HCT116 (cell line): ENCODE measurements around the gene INSIG2. TPM values are rescaled to one million over a fixed set of nuclear protein-coding genes. Genes with fewer than 3 reads are reported as not detected.

Experiments used
- ATAC-seq: fragments of 200-7000 bp; cut with Tn5 transposase; 2 replicates; pipeline ENCODE4 v1.9.1; 2020; ENCODE audit warnings: mild to moderate bottlenecking, moderate library complexity
- BruUV-seq: library from RNA; stranded (reverse); fragments of 400-500 nt; replicated peaks from 2 replicates; lab custom pipeline; 2021; lab: Mats Ljungman, UMichigan
- CTCF ChIA-PET: fragments of 300-600 bp; sonication (Branson Sonifier 250); formaldehyde crosslinking; loops from one replicate; lab custom pipeline; 2021; ENCODE audit warnings: antibody characterized with exemption; lab: Charles Lee
- POLR2A ChIA-PET: fragments of 300-600, 350-600 bp; sonication (Branson Sonifier 250); formaldehyde crosslinking; loops from one replicate; lab custom pipeline; 2021; ENCODE audit warnings: antibody characterized with exemption; lab: Charles Lee
- RAD21 ChIA-PET, 2 experiments: fragments of 300-600 bp; sonication (Branson Sonifier 250); formaldehyde crosslinking; loops; one replicate each; lab custom pipeline; 2023; ENCODE audit warnings: low total read pairs in 2 of 2; ENCODE audit not compliant: uncharacterized antibody in 2 of 2, unreplicated experiment in 2 of 2, low non-redundant PET in 1 of 2; lab: Charles Lee
- DNase-seq: peaks from one replicate; pipeline ENCODE4 v3.0.0-alpha.2; 2010; ENCODE audit warnings: low read depth, low spot score
- H2AFZ ChIP-seq: fragments of 200-600 bp; shearing (Covaris generic), sonication (generic); 2 replicates; pipeline ENCODE4 v1.6.1; 2017; ENCODE audit warnings: low read depth, mixed run types, mixed read lengths, antibody characterized with exemption, low read length; ENCODE audit not compliant: poor library complexity, severe bottlenecking
- H3K27ac ChIP-seq: 2 replicates; pipeline ENCODE4 v1.5.1; 2012; ENCODE audit warnings: low read depth, low read length
- H3K27me3 ChIP-seq: fragments of 200-600 bp; sonication (generic); 2 replicates; pipeline ENCODE4 v1.6.1; 2016; ENCODE audit warnings: mixed run types, low read length, mixed read lengths; ENCODE audit not compliant: insufficient read depth
- H3K36me3 ChIP-seq, 2 experiments: fragments of 200-500 bp in 1 of 2; fragments of 200-600 bp in 1 of 2; sonication (Bioruptor generic) in 1 of 2; sonication (generic) in 1 of 2; 2 replicates each; pipeline versions ENCODE4 v1.5.1 to v1.6.1; 2014 to 2016; ENCODE audit warnings: low read length in 2 of 2, inconsistent platforms in 1 of 2, mixed read lengths in 1 of 2, mixed run types in 1 of 2; ENCODE audit not compliant: insufficient read depth in 2 of 2, control insufficient read depth in 1 of 2
- H3K4me1 ChIP-seq, 2 experiments: fragments of 200-600 bp in 1 of 2; sonication (generic) in 1 of 2; 2 replicates each; pipeline versions ENCODE4 v1.5.1 to v1.6.1; 2012 to 2017; ENCODE audit warnings: low read length in 2 of 2, inconsistent platforms in 1 of 2, mild to moderate bottlenecking in 1 of 2, mixed read lengths in 1 of 2, mixed run types in 1 of 2, moderate library complexity in 1 of 2; ENCODE audit not compliant: insufficient read depth in 2 of 2, control insufficient read depth in 1 of 2
- H3K4me2 ChIP-seq: fragments of 200-600 bp; sonication (generic); 2 replicates; pipeline ENCODE4 v1.6.1; 2017; ENCODE audit warnings: mixed run types, low read length, mixed read lengths
- H3K4me3 ChIP-seq, 2 experiments: fragments of 200-600 bp in 1 of 2; sonication (generic) in 1 of 2; replicated peaks in 1 of 2; 2 replicates each; pipeline ENCODE4 v1.5.1; 2011 to 2016; ENCODE audit warnings: low read length in 2 of 2, control low read depth in 1 of 2, low read depth in 1 of 2, mild to moderate bottlenecking in 1 of 2, mixed read lengths in 1 of 2, mixed run types in 1 of 2
- H3K79me2 ChIP-seq: fragments of 200-600 bp; sonication (generic); 2 replicates; pipeline ENCODE4 v1.6.1; 2017; ENCODE audit warnings: mild to moderate bottlenecking, mixed run types, low read length, moderate library complexity, mixed read lengths; ENCODE audit not compliant: insufficient read depth
- H3K9ac ChIP-seq: fragments of 200-600 bp; sonication (generic); 2 replicates; pipeline ENCODE4 v1.6.1; 2016; ENCODE audit warnings: low read length, mixed read lengths
- H3K9me2 ChIP-seq: fragments of 200-600 bp; sonication (generic), shearing (Covaris generic); 2 replicates; pipeline ENCODE4 v1.6.1; 2017; ENCODE audit warnings: mixed run types, mild to moderate bottlenecking, moderate library complexity; ENCODE audit not compliant: insufficient read depth
- H3K9me3 ChIP-seq, 2 experiments: fragments of 200-500 bp in 1 of 2; fragments of 200-600 bp in 1 of 2; sonication (Bioruptor generic) in 1 of 2; sonication (generic) in 1 of 2; 2 replicates each; pipeline ENCODE4 v1.6.1; 2014 to 2017; ENCODE audit warnings: low read length in 2 of 2, mixed read lengths in 2 of 2, inconsistent platforms in 1 of 2, low read depth in 1 of 2, mild to moderate bottlenecking in 1 of 2, mixed run types in 1 of 2, moderate library complexity in 1 of 2; ENCODE audit not compliant: control insufficient read depth in 1 of 2, insufficient read depth in 1 of 2
- H4K20me1 ChIP-seq: fragments of 200-600 bp; sonication (generic), shearing (Covaris generic); 2 replicates; pipeline ENCODE4 v1.6.1; 2017; ENCODE audit warnings: mixed run types, mild to moderate bottlenecking, moderate library complexity; ENCODE audit not compliant: insufficient read depth
- EZH2 ChIP-seq: fragments of 200-600 bp; sonication (generic); IDR thresholded peaks from 2 replicates; pipeline ENCODE4 v1.6.1; 2017; ENCODE audit warnings: antibody characterized with exemption, mixed run types
- EZH2phosphoT487 ChIP-seq: fragments of 200-600 bp; IDR thresholded peaks from 2 replicates; pipeline ENCODE4 v1.6.1; 2018; ENCODE audit warnings: antibody characterized with exemption, borderline replicate concordance
- MAX ChIP-seq: IDR thresholded peaks from 2 replicates; pipeline ENCODE4 v1.6.1; 2012
- POLR2AphosphoS5 ChIP-seq: IDR thresholded peaks from 2 replicates; pipeline ENCODE4 v1.6.1; 2011; ENCODE audit warnings: mild to moderate bottlenecking, low read depth, low read length, moderate library complexity
- SIN3A ChIP-seq: IDR thresholded peaks from 2 replicates; pipeline ENCODE4 v1.6.1; 2012; ENCODE audit warnings: low read depth
- SRF ChIP-seq: IDR thresholded peaks from 2 replicates; pipeline ENCODE4 v1.6.1; 2012; ENCODE audit warnings: low read depth
- YY1 ChIP-seq: IDR thresholded peaks from 2 replicates; pipeline ENCODE4 v1.6.1; 2011; ENCODE audit warnings: low read length, low read depth, moderate library complexity, mild to moderate bottlenecking; ENCODE audit not compliant: insufficient replicate concordance; ENCODE audit errors: extremely low read depth
- intact Hi-C: fragments of 100-400 bp; cut with micrococcal nuclease; formaldehyde crosslinking; loops from 2 replicates; pipeline ENCODE4 v1.10.0; 2022
- total RNA-seq: library from RNA; stranded (reverse); gene quantifications from one replicate; pipeline ENCODE4 v1.2.1, GENCODE V29; 2021; ENCODE audit not compliant: unreplicated experiment

INSIG2 gene
- total RNA-seq, 1 experiment from 2014 or later: 21.8 TPM

- CTCF ChIA-PET: interaction anchor here (0.9 kb wide), 1 partner anchor 38 kb away, joined by 3 read pairs; no protein-coding TSS in a partner anchor
- ATAC-seq: no peak
- no peak for DNase-seq
These were observed 3.7 kb upstream of the INSIG2 start for GRCh38 chr2:118084491-118085089.

GRCh38 chr2:118085173-118086023 is 2.9 kb upstream of the INSIG2 start:
- DNase-seq: no peak
- intact Hi-C loops: no loop called here
- Histone ChIP-seq H3K36me3 (no peaks in the 10 kb centered on the region), H3K79me2 (peaks cover 20% of the 10 kb centered on the region), H2AFZ (no peak overlapping the region), H4K20me1 (no peaks in the 10 kb centered on the region), H3K27me3 (no peaks in the 10 kb centered on the region), H3K9me2 (no peaks in the 10 kb centered on the region), H3K4me2 (peak overlapping the region; percentile 22), H3K9ac (no peak overlapping the region), H3K4me3 (no peak overlapping the region), H3K9me3 (no peaks in the 10 kb centered on the region), H3K4me1 (peaks cover 7 to 36% of the 10 kb centered on the region in 2 experiments), H3K27ac (no peak overlapping the region)
- ATAC-seq: no peak
- TF ChIP-seq POLR2AphosphoS5 (no peak), SRF (no peak), EZH2 (no peak)
- no TSS peak for BruUV-seq
- ChIA-PET RAD21 (interaction anchor here in 1 of 2 experiments (0.6 kb wide), 1 partner anchor 271 kb away, joined by 3 read pairs; no protein-coding TSS in a partner anchor), POLR2A (interaction anchor here (1.1 kb wide), 1 partner anchor 101 kb away, joined by 3 read pairs; no protein-coding TSS in a partner anchor), CTCF (interaction anchor here (0.9 to 1.2 kb wide), 2 partner anchors 39 to 84 kb away, joined by 3 read pairs; no protein-coding TSS in a partner anchor)

More at GRCh38 chr2:118084491-118085089, 3.7 kb upstream of the INSIG2 start:
- no TSS peak for BruUV-seq
- H3K9ac ChIP-seq: no peak overlapping the region
- H3K9me2 ChIP-seq: no peaks in the 10 kb centered on the region
- TF ChIP-seq YY1 (no peak), EZH2phosphoT487 (no peak), MAX (no peak), SIN3A (no peak)
- no peak overlapping the region for H2AFZ ChIP-seq
- H3K4me2 ChIP-seq: no peak overlapping the region
- H3K27me3 ChIP-seq: no peaks in the 10 kb centered on the region
- H4K20me1 ChIP-seq: no peaks in the 10 kb centered on the region
- H3K27ac ChIP-seq: no peak overlapping the region
- no peak overlapping the region for H3K4me3 ChIP-seq
- peaks cover 2 to 27% of the 10 kb centered on the region in 2 experiments; a peak in 3 of 4 replicates for H3K4me1 ChIP-seq
- peaks cover 12% of the 10 kb centered on the region for H3K79me2 ChIP-seq
- no peaks in the 10 kb centered on the region for H3K9me3 ChIP-seq
- no peaks in the 10 kb centered on the region for H3K36me3 ChIP-seq
- ChIA-PET POLR2A (no interaction called here), RAD21 (no interaction called here)
- intact Hi-C loops: no loop called here
